ENCODE results near the gene CPT1B. TPM values are rescaled to one million over a fixed set of nuclear protein-coding genes. Genes with fewer than 3 reads are reported as not detected.

CPT1B gene
- total and polyA plus RNA-seq, 4 donors = 8.2 to 30.1 (median 17.8) TPM

DNA sequence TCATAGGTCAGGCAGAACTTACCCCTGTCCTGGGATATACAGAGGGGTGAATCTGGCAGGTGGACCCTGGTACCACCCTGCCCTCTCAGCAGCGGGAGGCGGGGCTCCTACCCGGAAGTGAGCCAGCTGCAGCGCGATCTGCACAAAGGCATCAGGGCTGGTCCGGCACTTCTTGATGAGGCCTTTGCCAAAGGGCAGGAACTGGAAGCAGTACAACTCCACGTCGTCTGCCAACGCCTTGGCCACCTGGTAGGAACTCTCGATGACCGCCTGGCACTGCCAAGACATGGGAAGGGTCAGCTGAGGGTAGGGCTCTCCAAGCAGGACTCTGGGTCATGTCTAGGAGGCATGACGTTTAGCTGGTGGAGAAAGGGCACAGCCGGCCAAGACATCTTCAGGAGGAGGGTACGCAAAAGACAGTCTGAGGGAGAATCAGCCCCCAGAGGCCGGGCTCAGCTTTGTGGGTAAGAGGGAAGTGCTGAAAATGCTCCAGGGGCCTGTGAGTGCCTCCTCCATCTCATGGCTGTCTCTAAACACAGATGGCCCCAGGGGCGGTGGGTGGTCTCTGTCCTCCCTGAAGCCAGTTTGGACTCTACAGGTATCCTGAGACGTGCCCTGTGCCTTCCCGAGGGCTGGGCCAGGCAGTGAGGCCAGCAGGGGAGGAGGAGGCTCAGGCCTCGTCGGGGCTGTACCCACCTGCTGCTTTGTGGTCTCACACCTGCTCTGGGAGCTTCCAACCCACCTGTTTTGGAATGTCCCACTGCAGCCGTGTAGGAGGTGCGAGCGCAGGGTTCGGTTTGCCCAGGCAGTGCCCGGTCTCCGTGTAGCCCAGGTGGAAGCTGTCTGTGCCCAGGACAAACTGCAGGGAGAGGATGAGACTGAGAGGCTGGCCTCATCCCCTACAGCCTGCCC is 6.7 kb downstream of the CPT1B start:
- no peak overlapping the region for H3K27ac ChIP-seq (ENCODE audit: low read depth, low read length)
- H3K4me1 ChIP-seq (ENCODE audit: control insufficient read depth, insufficient read depth, low read length) = peaks cover 14% of the 10 kb centered on the region
- no peaks in the 10 kb centered on the region for H3K9me3 ChIP-seq (ENCODE audit: control insufficient read depth, insufficient read depth, low read length)
- no peak for DNase-seq (ENCODE audit: low read depth in 4 of 6, low spot score in 6 of 6)
- H3K36me3 ChIP-seq (ENCODE audit: control insufficient read depth, insufficient read depth, low read length) = peaks cover 79% of the 10 kb centered on the region
- H3K4me3 ChIP-seq (ENCODE audit: low read depth, low read length) = no peak overlapping the region
- H3K27me3 ChIP-seq (ENCODE audit: control insufficient read depth, insufficient read depth, low read length) = no peaks in the 10 kb centered on the region
- WGBS (ENCODE audit: insufficient coverage) = 87% methylated on average over 26 of the region's 26 CpGs

DNA sequence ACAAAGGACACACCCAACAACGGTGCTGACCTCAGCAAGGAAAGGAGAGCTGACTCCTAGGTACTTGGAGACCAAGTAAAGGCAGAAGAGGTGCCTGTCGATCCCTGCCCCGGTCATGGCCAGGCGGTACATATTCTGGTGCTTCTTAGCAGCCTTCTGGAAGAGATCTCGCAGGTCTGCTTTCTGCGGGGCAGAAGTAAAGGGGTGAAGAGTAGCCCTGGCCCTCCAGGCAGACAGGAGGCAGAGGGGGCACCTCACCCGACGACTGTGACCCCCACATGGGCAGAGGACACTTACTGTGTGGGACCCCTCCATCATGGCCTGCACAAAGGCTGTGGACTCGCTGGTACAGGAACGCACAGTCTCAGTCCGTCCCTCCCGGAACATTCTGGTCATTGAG is 7.4 kb downstream of the CPT1B start:
- no peaks in the 10 kb centered on the region for H3K9me3 ChIP-seq (ENCODE audit: control insufficient read depth, insufficient read depth, low read length)
- 95% methylated on average over 12 of the region's 12 CpGs for WGBS (ENCODE audit: insufficient coverage)

DNA sequence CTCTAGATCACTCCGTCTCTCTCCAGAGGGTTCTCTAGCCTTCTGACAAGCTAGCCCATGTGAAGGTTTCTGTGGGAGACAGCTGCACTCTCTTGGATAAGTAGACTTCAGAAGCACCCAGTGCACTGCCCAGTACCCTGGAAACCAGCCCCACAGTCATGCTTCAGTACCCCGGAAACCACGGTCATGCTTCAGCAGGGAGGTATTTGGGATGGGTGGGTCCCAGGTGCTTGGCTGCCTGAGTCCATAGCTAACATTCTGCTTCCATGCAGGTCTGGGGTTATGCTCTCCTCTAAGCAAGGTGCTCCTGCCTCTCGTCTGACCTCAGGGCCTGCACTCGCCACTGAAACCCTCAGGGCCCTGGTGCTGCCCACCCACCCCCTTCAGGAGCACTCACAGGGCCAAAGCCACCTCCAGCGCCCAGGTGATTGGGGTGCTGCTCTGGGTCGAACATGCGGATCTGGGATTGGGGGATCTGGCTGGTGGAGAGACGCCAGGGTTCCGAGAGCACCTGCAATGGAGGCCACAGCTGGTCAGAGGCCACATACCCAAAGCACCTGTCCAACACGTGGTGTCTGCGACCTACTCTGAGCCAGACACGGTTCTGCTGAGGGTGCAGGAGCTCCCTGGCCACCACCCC is 8.2 kb downstream of the CPT1B start:
- H3K27me3 ChIP-seq (ENCODE audit: control insufficient read depth, insufficient read depth, low read length) = no peaks in the 10 kb centered on the region
- WGBS (ENCODE audit: insufficient coverage) = 91% methylated on average over 13 of the region's 13 CpGs
- H3K27ac ChIP-seq (ENCODE audit: low read depth, low read length) = no peak overlapping the region
- no peak for DNase-seq (ENCODE audit: low read depth in 4 of 6, low spot score in 6 of 6)
- peaks cover 67% of the 10 kb centered on the region for H3K36me3 ChIP-seq (ENCODE audit: control insufficient read depth, insufficient read depth, low read length)
- peaks cover 14% of the 10 kb centered on the region for H3K4me1 ChIP-seq (ENCODE audit: control insufficient read depth, insufficient read depth, low read length)
- no peak overlapping the region for H3K4me3 ChIP-seq (ENCODE audit: low read depth, low read length)
- no peaks in the 10 kb centered on the region for H3K9me3 ChIP-seq (ENCODE audit: control insufficient read depth, insufficient read depth, low read length)

More for the DNA sequence above, 7.4 kb downstream of the CPT1B start:
- H3K27ac ChIP-seq (ENCODE audit: low read depth, low read length) = no peak overlapping the region
- H3K36me3 ChIP-seq (ENCODE audit: control insufficient read depth, insufficient read depth, low read length) = peaks cover 73% of the 10 kb centered on the region
- H3K4me3 ChIP-seq (ENCODE audit: low read depth, low read length) = no peak overlapping the region
- no peaks in the 10 kb centered on the region for H3K27me3 ChIP-seq (ENCODE audit: control insufficient read depth, insufficient read depth, low read length)
- H3K4me1 ChIP-seq (ENCODE audit: control insufficient read depth, insufficient read depth, low read length) = peaks cover 14% of the 10 kb centered on the region
- no peak for DNase-seq (ENCODE audit: low read depth in 4 of 6, low spot score in 6 of 6)

DNA sequence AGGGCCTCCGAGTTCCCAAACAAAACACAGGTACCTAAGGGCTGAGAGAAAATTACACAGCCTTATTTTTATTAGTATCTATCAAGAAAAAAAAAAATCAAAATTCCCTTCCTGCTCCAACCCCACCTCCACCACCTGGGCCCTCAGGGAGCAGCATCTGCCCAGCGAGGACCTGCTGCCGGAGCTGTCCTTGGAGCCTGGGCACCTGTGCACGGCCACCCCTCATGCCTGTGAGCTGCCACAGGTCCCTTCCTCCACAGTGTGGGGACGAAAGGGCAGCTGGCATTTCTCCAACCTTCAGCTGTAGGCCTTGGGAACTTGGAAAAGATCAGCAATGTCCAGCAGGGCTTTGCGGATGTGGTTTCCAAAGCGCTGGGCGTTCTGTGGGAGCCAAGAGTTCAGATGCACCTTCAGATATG is 9.2 kb downstream of the CPT1B start:
- Histone ChIP-seq H3K36me3 (ENCODE audit: control insufficient read depth, insufficient read depth, low read length) (peaks cover 61% of the 10 kb centered on the region), H3K4me1 (ENCODE audit: control insufficient read depth, insufficient read depth, low read length) (peaks cover 12% of the 10 kb centered on the region), H3K4me3 (ENCODE audit: low read depth, low read length) (no peak overlapping the region), H3K27ac (ENCODE audit: low read depth, low read length) (no peak overlapping the region), H3K9me3 (ENCODE audit: control insufficient read depth, insufficient read depth, low read length) (no peaks in the 10 kb centered on the region), H3K27me3 (ENCODE audit: control insufficient read depth, insufficient read depth, low read length) (no peaks in the 10 kb centered on the region)
- DNase-seq (ENCODE audit: low read depth in 4 of 6, low spot score in 6 of 6) = no peak
- WGBS (ENCODE audit: insufficient coverage) = 86% methylated on average over 7 of the region's 8 CpGs

DNA sequence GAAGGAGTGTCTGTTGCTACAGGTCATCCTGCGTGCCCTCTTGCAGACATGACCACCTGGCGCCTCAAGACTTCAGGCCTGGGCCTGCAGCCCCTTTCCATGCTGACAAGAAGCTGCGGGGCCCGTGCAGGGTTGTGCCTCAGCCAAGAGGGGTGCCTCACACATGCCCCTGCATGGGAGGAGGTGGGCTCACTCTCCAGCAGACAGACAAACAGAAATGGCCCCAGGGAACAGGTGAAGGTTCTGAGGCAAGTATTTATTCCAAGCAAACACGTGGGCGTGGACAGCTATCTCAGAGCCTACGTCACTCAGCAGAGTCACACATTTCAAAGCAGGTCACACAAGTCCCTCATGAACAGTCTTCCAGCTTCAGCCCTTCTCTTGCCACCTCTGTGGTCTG is 9.6 kb downstream of the CPT1B start:
- Histone ChIP-seq H3K36me3 (ENCODE audit: control insufficient read depth, insufficient read depth, low read length) (peaks cover 57% of the 10 kb centered on the region), H3K9me3 (ENCODE audit: control insufficient read depth, insufficient read depth, low read length) (no peaks in the 10 kb centered on the region), H3K4me1 (ENCODE audit: control insufficient read depth, insufficient read depth, low read length) (peaks cover 12% of the 10 kb centered on the region), H3K27me3 (ENCODE audit: control insufficient read depth, insufficient read depth, low read length) (no peaks in the 10 kb centered on the region), H3K4me3 (ENCODE audit: low read depth, low read length) (no peak overlapping the region), H3K27ac (ENCODE audit: low read depth, low read length) (no peak overlapping the region)
- no peak for DNase-seq (ENCODE audit: low read depth in 4 of 6, low spot score in 6 of 6)
- WGBS (ENCODE audit: insufficient coverage) = 91% methylated on average over 4 of the region's 7 CpGs

DNA sequence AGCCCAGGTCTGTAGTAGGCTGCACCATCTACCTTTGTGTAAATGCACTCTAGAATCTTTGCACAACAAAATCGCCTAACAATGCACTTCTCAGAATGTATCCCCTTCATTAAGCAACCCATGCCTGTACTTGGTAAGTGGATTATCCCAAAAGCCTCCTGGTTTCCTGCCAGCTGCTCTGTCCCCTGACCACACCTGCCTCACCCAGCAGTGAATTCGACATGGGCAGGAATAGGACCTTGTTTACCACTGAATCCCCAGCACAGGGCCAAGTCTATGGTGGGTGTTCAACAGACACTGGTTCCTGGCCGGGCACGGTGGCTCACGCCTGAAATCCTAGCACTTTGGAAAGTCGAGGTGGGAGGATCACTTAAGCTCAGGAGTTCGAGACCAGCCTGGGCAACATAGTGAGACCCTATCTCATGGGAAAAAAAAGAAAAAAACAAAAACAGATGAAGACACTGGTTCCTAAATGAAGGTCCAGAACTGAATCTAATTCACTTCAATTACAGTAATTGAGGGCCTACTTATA is 10.4 kb downstream of the CPT1B start:
- Histone ChIP-seq H3K36me3 (ENCODE audit: control insufficient read depth, insufficient read depth, low read length) (peaks cover 48% of the 10 kb centered on the region), H3K4me3 (ENCODE audit: low read depth, low read length) (no peak overlapping the region), H3K4me1 (ENCODE audit: control insufficient read depth, insufficient read depth, low read length) (peaks cover 15% of the 10 kb centered on the region), H3K9me3 (ENCODE audit: control insufficient read depth, insufficient read depth, low read length) (no peaks in the 10 kb centered on the region), H3K27ac (ENCODE audit: low read depth, low read length) (no peak overlapping the region), H3K27me3 (ENCODE audit: control insufficient read depth, insufficient read depth, low read length) (no peaks in the 10 kb centered on the region)
- WGBS (ENCODE audit: insufficient coverage) = 93% methylated on average over 6 of the region's 7 CpGs
- no peak for DNase-seq (ENCODE audit: low read depth in 4 of 6, low spot score in 6 of 6)

DNA sequence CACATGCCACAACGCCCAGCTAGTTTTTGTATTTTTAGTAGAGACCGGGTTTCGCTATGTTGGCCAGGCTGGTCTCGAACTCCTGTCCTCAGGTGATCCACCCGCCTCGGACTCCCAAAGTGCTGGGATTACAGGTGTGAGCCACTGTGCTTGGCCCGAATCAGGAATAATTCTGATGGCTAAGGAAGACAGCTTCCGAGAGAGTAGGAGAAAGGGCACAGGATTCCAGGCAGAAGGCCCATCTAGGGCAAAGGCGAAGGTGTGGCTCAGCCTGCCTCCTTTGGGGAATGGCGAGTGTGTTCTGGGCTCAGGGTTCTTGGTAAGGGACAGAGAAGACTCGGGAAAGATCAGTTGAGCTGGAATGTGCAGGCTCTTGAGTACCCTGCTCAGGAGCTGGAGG is 13.9 kb downstream of the CPT1B start:
- Histone ChIP-seq H3K27me3 (ENCODE audit: control insufficient read depth, insufficient read depth, low read length) (no peaks in the 10 kb centered on the region), H3K27ac (ENCODE audit: low read depth, low read length) (no peak overlapping the region), H3K9me3 (ENCODE audit: control insufficient read depth, insufficient read depth, low read length) (no peaks in the 10 kb centered on the region), H3K36me3 (ENCODE audit: control insufficient read depth, insufficient read depth, low read length) (peaks cover 14% of the 10 kb centered on the region), H3K4me1 (ENCODE audit: control insufficient read depth, insufficient read depth, low read length) (peaks cover 15% of the 10 kb centered on the region), H3K4me3 (ENCODE audit: low read depth, low read length) (no peak overlapping the region)
- WGBS (ENCODE audit: insufficient coverage) = 87% methylated on average over 9 of the region's 11 CpGs
- DNase-seq (ENCODE audit: low read depth in 4 of 6, low spot score in 6 of 6) = no peak

DNA sequence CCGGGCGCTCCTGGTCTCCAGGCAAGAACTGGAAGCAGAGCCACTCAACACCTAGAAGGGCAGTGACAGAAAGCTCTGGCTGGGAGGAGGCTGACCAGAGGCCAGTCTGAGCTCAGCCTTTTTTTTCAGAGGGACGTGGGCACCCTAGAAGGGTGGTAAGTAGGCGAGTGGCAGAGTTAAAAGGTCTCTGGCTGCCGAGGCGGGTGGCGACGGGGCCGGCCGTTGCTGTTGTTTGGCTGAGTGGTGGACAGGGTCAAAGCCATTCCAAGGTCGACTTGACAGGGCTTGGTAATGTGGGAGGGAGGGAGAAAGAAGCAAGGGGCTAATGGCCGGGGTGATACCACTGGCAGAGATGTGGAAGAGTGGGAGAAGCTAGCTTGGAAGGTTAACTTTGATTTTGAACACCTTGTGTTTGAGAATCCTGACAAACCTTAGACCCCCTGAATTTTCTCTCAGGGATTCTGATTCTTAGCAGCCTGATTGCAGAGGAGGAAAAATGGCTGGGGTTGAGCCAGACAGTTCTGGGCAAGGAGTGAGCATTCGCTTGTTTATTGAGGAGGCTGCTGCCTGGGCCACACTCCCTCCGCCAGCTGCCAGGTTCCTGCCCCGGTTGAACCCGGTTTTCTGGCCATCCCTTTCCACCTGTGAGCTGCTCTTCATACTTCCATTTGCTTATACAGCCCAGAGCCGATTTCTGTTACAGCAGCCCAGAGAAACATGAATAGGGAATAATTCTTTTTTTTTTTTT is 14.6 kb downstream of the CPT1B start:
- peaks cover 15% of the 10 kb centered on the region for H3K4me1 ChIP-seq (ENCODE audit: control insufficient read depth, insufficient read depth, low read length)
- no peak overlapping the region for H3K27ac ChIP-seq (ENCODE audit: low read depth, low read length)
- peak in 1 of 6 donors; percentile 27 for DNase-seq (ENCODE audit: low read depth in 4 of 6, low spot score in 6 of 6)
- 17% methylated on average over 15 of the region's 17 CpGs for WGBS (ENCODE audit: insufficient coverage)
- H3K9me3 ChIP-seq (ENCODE audit: control insufficient read depth, insufficient read depth, low read length) = no peaks in the 10 kb centered on the region
- H3K27me3 ChIP-seq (ENCODE audit: control insufficient read depth, insufficient read depth, low read length) = no peaks in the 10 kb centered on the region
- peaks cover 7% of the 10 kb centered on the region for H3K36me3 ChIP-seq (ENCODE audit: control insufficient read depth, insufficient read depth, low read length)
- peak overlapping the region; percentile 79 for H3K4me3 ChIP-seq (ENCODE audit: low read depth, low read length)
